ENCODE data around the gene RFX1.

Gene RFX1

DNA sequence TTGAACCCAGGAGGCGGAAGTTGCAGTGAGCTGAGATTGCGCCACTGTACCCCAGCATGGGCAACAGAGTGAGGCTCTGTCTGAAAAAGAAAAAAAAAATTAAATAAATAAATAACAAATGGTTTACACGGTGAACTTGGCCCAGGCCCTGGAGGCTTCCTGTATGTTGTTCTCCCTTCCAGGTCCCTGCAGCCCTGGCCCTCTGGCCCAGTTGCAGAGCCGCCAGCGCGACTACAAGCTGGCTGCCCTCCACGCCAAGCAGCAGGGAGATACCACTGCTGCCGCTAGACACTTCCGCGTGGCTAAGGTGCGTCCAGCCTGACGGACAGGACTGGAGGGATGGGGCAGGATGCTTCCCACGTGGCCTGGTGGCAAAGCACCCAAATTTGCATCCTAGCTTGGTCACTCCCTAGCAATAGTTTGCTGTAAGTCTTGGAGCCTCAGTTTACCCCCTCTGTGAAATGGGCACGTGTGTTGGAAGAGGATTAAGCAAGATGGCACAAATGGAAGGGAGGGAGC is 88.2 kb downstream of the RFX1 start:
- no peak overlapping the region for H3K9ac ChIP-seq (ENCODE audit: insufficient read length, low read depth)
- no peaks in the 10 kb centered on the region for H3K27me3 ChIP-seq (ENCODE audit: insufficient read depth, insufficient read length)
- no peak for DNase-seq (ENCODE audit: low read depth, low spot score)
- no peak for TF ChIP-seq SUZ12 (IDR thresholded peaks at IDR 0.05; ENCODE audit: extremely low read depth, insufficient read depth, insufficient read length)
- TF ChIP-seq YY1 (IDR thresholded peaks at IDR 0.05; ENCODE audit: insufficient read depth, insufficient read length) = no peak
- no peak for TF ChIP-seq ZNF274 (IDR thresholded peaks at IDR 0.05; ENCODE audit: low read depth, low read length)
- H3K4me3 ChIP-seq (ENCODE audit: insufficient read length, low read depth) = no peak overlapping the region
- H3K4me1 ChIP-seq (ENCODE audit: insufficient read depth, insufficient read length) = no peaks in the 10 kb centered on the region
- peaks cover 62% of the 10 kb centered on the region for H3K36me3 ChIP-seq (ENCODE audit: insufficient read depth, insufficient read length, low read length)
- H3K9me3 ChIP-seq (ENCODE audit: insufficient read depth, low read length) = peaks cover 15% of the 10 kb centered on the region; the same call in 1 of the 2 replicates

DNA sequence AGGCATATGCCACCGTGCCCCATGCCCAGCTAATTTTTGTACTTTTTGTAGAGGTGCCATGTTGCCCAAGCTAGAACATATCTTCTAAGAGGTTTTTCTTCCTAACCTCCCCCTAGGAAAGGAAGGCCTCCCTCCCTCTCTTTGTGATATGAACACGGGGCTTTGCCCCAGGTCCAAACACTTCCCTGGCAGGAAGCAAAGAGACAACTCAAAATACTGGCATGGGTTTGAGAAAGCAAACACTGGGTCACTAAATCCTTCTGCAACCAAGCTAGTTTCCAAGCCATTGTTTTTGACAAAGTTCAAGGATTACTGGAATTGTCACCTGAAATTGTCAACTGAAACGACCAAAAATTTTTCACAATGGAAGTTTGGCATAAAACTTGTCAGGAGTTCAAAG is 91.3 kb downstream of the RFX1 start:
- H3K4me3 ChIP-seq (ENCODE audit: insufficient read length, low read depth) = no peak overlapping the region
- H3K4me1 ChIP-seq (ENCODE audit: insufficient read depth, insufficient read length) = no peaks in the 10 kb centered on the region
- H3K36me3 ChIP-seq (ENCODE audit: insufficient read depth, insufficient read length, low read length) = peaks cover 44% of the 10 kb centered on the region
- no peaks in the 10 kb centered on the region for H3K9me3 ChIP-seq (ENCODE audit: insufficient read depth, low read length)
- TF ChIP-seq ZNF274 (IDR thresholded peaks at IDR 0.05; ENCODE audit: low read depth, low read length) = no peak
- TF ChIP-seq YY1 (IDR thresholded peaks at IDR 0.05; ENCODE audit: insufficient read depth, insufficient read length) = no peak
- no peak for TF ChIP-seq SUZ12 (IDR thresholded peaks at IDR 0.05; ENCODE audit: extremely low read depth, insufficient read depth, insufficient read length)
- no peaks in the 10 kb centered on the region for H3K27me3 ChIP-seq (ENCODE audit: insufficient read depth, insufficient read length)
- no peak overlapping the region for H3K9ac ChIP-seq (ENCODE audit: insufficient read length, low read depth)
- no peak for DNase-seq (ENCODE audit: low read depth, low spot score)

DNA sequence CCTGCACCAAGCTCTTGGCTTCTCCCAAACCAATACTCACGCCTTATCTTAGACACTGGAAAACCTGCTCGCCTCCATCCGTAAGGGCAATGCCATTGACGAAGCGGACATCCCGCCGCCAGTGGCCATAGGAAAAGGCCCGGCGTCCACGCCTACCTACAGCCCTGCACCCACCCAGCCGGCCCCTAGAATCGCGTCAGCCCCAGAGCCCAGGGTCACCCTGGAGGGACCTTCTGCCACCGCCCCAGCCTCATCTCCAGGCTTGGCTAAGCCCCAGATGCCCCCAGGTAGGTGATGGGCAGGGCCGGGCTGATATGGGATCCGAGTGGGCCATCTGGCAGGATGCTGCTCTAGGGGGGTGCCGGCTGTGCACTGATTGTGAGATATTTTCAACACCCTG is 92.8 kb downstream of the RFX1 start:
- no peaks in the 10 kb centered on the region for H3K4me1 ChIP-seq (ENCODE audit: insufficient read depth, insufficient read length)
- H3K4me3 ChIP-seq (ENCODE audit: insufficient read length, low read depth) = no peak overlapping the region
- no peak overlapping the region for H3K9ac ChIP-seq (ENCODE audit: insufficient read length, low read depth)
- no peak for DNase-seq (ENCODE audit: low read depth, low spot score)
- no peak for TF ChIP-seq YY1 (IDR thresholded peaks at IDR 0.05; ENCODE audit: insufficient read depth, insufficient read length)
- no peak for TF ChIP-seq ZNF274 (IDR thresholded peaks at IDR 0.05; ENCODE audit: low read depth, low read length)
- TF ChIP-seq SUZ12 (IDR thresholded peaks at IDR 0.05; ENCODE audit: extremely low read depth, insufficient read depth, insufficient read length) = no peak
- H3K9me3 ChIP-seq (ENCODE audit: insufficient read depth, low read length) = no peaks in the 10 kb centered on the region
- H3K27me3 ChIP-seq (ENCODE audit: insufficient read depth, insufficient read length) = no peaks in the 10 kb centered on the region
- peaks cover 38% of the 10 kb centered on the region for H3K36me3 ChIP-seq (ENCODE audit: insufficient read depth, insufficient read length, low read length)
